Measurements from ENCODE around the gene PNPLA7.
A peak's percentile ranks its signal among the peaks of the same experiment; 100 is the strongest.
"Not testable (repeated sequence)": the region's sequence is repeated elsewhere in the genome, so short reads cannot be mapped to it uniquely, and the experiment has no call there.

The PNPLA7 gene

DNA sequence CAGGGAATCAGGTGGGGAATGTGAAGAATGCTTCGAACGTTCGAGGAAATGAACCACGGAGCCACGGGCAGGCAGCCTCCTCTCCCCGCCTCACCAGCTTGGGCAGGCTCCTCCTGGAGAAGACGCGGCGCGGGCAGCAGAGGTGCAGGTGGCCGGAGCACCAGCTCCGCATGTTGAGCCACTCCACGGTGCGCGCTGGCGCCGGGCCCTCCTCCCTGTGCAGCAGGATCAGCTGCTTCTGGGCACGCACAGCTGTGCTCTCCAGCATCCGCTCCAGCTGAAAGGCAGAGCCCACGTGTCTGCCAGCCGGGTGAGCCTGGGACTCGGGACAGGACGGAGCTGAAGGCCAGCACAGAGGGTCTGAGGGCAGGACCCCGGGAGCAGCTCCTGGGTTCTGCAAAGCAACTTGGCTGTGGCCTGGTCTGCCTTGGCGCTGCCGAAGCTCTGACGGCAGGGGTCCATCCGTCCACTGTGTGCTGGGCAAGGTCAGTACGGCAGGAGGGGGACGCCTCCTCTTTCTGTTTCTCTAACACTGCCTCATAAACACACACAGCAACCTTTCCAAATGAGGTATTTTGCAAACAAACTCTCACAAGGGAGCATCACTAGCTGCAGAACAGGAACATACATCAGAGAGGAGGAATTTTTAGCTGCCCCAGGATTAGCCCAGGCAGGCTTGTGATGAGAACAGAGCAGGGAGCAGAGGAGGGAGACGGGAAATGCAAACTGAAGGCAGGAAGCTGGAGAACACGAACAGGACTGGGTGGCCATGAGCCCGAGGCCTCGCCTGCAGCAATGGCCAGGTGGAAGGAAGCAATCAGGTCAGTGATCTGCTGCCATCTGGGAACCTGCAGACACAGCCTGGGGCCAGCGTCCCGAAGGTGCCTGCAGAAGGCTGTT is 71.0 kb downstream of the PNPLA7 start:
- DNase-seq (ENCODE audit: low read depth), result peak; percentile 12

DNA sequence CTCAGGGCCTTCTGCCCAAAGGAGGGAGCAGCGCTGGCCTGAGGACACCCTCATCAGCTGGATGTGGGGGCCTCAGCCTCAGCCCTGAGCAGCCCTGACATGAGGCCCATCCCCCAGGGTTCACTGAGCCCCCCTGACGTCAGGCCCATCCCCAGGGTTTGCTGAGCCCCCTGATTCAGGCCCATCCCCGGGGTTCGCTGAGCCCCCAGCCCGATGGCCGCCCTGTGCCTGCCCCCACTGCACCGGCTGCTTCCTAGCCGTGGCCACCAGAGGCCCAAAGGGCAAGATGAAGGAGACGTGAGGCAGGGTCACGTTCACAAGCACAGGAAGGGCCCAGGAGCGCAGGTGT is 71.6 kb downstream of the PNPLA7 start:
- no peak for DNase-seq (ENCODE audit: low read depth)

DNA sequence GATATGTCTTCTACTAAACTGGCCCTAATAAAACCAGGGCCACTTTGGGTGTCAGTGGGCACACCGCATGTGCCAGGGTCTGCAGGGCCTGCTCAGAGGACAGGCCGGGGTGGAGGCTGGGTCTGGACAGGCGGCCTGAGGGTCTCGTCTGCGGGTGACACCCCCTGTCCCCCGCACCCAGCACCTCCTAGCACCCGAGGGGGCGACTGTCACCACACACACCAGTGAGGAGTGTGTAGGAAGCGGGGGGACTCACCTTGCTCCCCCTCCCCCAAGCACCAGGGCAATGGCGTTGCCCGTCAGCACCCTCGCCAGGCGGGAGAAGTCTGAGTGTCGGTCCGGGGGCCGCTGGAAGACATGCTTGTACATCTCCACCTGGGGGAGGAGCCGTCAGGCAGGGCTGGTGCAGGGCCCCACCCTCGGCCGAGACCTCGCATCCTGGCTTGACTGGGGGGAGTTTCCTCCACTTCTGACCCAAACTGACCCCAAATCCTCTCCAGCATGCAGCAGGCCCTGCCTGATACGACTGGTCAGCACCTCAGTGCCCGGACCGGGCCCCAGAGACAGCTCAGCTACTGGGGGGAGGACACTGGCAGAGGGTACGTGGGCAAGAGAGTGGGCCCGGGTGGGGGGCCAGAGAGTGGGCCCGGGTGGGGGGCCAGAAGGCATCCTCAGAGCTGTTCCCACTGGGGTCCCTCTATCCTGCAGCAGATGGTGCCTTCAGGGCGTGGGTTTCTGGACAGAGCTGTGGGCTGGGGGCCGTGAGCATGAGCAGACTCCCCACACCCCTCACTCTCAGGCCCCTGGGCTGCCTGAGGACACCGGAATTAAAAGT is 72.2 kb downstream of the PNPLA7 start:
- no peak for DNase-seq (ENCODE audit: low read depth)

DNA sequence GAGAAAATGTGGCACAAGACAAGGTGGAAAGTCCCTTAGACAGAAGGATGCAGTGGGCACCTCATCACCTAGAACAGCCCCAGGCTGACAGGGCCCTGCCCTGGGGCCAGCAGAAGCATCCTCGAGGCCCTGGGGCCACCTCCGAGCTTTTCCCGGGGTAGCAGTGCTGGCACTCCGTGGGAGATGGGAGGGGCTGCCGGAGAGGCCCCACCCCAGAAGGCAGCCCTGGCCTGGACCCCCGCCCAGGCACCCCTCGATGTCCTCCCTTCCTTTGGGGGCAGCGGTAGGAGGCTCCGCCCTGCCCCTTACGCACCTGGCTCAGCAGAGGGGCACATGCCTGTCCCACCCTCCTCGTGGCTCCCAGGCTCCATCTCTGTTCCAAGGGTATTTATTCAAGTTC is 73.3 kb downstream of the PNPLA7 start:
- no peak for DNase-seq (ENCODE audit: low read depth)

DNA sequence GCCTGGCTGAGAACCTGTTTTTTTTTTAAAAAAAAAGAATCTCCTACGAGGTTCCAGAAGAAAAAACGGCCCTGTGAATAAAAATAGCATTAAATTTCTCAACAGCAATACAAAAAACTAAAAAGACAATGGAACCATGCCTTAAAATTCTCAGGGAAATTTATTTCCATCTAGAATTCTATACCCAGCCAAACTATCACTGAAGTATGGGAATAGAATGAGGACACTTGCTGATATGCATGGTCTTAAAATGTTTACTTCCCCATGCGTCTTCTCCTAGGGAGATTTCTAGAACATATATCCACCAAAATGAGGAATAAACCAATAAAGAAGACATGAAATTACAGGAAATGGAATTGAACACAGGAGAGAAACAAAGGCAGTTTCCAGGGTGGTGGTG is 74.5 kb downstream of the PNPLA7 start:
- DNase-seq (ENCODE audit: low read depth), result no peak

DNA sequence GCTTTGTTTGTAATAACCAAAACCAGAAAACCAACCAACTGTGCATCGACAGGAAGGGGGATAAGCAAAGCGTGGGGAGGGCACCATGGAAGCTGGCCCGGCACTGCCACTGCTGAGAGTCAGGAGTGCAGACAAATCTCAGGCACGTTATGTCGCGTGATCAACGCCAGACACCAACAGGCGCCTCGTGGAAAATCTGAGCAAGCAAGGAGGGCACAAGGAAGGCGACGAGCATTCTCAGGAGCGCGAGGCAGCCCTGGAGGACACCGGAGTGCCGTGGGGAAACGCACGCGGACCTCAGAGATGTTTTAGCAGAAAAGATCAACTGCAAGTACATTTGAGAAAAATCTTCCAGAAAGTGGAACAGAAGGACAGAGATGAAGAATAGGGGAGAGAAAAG is 75.9 kb downstream of the PNPLA7 start:
- no peak for DNase-seq (ENCODE audit: low read depth)

DNA sequence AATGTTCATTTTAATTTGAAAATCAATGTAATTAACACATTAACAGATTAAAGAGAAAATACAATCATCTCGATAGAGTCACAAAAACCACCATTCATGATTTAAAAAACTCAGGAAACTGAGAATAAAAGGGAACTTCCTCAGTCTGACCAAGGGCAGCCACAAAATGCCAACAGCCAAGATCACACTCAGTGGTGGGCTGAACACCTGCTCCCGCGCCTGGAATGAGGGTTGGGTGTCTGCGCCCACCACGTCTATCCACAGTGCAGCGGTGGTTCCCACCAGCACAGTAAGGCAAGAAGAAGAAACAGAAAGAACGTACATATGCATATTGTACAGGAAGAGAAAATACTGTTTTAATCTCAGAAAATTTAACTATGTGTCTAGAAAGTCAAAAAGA is 79.4 kb downstream of the PNPLA7 start:
- no peak for DNase-seq (ENCODE audit: low read depth)

DNA sequence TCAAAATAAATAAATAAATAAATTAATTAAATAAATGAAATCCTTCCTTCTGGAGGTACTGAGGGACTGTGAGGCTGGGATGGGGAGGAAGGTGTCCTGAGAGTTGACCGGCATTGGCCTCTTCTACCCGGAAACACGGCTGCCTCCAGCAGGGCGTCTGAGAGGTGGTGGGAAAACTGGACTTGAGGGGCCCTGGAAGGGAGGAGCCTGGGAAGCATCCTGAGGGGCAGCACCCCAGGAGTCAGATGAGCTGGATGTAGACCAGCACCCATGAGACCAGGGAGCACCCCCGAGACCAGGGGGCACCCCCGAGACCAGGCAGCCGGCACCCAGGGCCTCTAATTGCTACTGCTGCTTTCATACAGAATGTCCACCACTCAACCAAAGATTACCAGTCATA is 82.3 kb downstream of the PNPLA7 start:
- DNase-seq (ENCODE audit: low read depth), result no peak

DNA sequence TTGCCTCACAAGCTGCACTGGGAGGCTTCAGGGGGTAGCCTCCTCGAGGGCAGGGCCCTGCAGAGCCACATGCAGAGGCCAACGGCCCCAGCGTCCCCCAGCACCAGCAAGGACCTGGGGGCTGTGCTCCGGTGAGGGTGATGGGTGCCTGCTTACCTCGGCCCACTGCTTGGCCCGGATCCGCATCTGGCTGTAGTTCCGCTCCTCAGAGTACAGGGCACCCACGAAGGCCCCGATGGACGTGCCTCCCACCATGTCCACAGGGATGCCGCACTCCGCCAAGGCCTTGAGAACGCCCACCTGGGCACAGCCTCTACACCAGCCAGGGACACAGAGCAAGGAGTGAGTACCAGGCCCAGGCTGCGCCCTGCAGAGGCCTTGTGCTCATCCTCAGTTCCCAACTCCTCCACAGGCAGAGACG is 83.0 kb downstream of the PNPLA7 start:
- no peak for DNase-seq (ENCODE audit: low read depth)

DNA sequence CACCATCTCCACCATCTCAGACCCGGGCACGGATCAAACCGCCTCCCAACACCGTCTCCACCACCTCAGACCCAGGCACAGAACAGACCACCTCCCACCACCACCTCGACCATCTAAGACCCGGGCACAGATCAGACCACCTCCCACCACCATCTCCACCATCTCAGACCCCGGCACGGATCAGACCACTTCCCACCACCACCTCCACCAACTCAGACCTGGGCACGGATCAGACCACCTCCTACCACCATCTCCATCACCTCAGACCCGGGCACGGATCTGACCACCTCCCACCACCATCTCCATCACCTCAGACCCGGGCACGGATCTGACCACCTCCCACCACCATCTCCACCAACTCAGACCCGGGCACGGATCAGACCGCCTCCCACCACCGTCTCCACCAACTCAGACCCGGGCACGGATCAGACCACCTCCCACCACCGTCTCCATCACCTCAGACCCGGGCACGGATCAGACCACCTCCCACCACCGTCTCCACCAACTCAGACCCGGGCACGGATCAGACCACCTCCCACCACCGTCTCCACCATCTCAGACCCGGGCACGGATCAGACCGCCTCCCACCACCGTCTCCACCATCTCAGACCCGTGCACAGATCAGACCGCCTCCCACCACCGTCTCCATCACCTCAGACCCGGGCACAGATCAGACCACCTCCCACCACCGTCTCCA is 83.7 kb downstream of the PNPLA7 start:
- not testable (repeated sequence) for DNase-seq (ENCODE audit: low read depth)

DNA sequence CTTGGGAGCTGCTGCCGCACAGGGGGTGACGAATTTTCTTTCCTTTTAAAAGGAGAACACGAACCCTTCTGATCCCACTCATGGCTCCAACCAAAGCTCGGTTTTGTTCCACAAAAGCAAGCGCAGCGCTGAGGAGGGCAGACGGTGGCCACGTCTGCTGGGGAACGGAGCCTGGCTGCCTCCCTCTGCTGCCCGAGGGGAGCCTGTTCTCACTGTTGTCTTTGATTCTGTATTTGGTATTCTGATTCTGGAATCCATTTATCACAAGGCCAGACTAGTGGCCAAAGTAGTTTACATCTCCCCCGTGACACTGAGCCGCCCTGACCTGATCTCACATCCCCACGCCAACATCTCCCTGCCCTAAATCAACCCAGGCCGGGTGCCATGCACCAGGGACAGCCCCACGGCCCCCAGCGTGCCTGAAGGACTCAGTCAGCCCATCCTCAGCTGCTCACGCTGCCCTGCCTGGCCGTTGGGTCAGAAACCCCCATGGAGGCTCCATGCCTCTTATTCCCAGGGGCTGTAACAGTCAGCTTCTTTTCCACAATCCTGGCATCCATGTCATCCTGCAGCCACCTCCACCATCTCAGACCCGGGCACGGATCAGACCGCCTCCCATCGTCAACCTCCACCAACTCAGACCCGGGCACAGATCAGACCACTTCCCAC is 84.3 kb downstream of the PNPLA7 start:
- DNase-seq (ENCODE audit: low read depth), result no peak

DNA sequence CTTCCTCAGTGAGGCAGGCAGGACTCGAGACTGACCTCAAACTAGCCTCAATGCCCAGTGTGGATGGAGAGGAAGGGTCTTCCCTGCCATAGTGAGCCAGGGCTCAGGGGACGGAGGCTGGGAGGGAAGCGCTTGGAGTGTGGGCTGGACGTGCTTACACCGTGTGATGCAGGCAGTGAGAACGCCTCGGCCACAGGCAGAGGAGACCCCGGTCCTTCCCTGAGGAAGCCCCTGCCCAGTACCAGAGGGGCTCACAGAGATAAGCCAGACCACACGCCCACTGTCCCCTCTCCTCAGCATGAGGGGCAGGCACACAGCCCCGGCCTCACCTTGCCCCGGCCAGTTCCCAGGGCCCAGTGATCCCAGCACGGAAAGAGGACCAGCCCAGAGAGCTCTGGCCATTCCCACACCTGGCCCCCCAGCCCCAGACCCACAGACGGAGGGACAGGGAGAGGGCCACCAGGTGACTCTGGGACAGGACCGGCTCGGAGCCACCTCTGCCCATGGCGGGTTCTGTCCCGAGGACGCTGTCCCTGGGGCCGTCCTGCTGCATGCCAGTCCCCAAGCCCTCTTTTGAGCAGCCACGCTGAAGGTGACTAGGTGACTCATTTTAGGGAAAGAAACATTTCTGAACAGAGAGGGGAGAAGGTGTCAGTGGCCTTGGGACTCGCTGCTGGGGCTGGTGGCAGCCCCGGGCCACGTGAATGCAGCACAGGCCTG is 85.0 kb downstream of the PNPLA7 start:
- DNase-seq (ENCODE audit: low read depth), result no peak

DNA sequence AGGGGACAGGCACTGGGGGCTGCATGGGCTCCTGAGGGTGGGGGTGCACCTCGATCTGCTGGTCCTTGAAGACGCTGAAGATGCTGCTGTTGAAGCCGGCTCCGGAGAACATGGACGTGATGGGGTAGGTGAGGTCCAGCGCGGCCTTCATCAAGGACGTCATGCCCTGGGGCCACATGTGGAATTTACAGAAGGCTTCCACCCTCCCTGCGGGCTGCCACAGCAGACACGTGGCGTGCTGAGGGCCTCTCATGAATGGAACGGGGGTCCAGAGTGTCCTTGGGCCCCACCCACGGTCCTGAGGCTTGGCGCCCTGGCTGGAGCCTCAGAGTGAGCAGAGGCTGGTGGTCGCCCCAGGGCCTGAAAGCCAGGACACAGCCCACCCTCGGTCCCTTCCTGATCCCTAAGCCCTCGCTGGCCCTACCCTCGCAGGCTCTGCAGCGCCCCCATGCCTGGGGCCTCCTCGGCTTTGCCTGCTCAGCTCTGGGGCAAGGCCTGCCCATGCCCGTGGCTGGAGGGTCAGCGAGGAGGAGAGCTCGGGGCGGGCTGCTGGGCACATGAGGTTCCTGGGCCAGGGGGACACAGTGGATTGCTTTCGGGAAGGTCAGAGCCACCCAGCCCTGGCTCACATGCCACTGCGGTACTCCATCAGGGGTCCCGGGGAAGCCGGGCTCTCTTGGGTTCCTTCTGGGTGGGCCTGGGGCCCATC is 85.8 kb downstream of the PNPLA7 start:
- DNase-seq (ENCODE audit: low read depth), result no peak

DNA sequence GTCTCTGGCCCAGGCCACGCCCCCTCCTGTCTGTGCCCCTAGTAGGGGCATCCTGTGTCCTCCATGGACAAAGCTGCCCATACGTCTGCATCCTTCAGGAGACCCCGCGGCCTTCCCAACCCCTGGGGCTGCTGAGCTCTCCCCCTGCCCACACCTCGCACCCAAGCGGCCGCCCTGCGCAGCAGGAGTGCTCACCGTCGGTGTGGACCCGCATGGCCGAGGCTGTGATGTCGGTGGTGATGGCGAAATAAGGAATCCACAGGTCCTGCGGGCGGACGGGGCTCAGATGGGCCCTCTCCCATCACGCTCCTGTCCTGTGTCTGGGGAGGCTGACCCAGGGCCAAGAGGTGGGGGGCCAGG is 86.3 kb downstream of the PNPLA7 start:
- no peak for DNase-seq (ENCODE audit: low read depth)

DNA sequence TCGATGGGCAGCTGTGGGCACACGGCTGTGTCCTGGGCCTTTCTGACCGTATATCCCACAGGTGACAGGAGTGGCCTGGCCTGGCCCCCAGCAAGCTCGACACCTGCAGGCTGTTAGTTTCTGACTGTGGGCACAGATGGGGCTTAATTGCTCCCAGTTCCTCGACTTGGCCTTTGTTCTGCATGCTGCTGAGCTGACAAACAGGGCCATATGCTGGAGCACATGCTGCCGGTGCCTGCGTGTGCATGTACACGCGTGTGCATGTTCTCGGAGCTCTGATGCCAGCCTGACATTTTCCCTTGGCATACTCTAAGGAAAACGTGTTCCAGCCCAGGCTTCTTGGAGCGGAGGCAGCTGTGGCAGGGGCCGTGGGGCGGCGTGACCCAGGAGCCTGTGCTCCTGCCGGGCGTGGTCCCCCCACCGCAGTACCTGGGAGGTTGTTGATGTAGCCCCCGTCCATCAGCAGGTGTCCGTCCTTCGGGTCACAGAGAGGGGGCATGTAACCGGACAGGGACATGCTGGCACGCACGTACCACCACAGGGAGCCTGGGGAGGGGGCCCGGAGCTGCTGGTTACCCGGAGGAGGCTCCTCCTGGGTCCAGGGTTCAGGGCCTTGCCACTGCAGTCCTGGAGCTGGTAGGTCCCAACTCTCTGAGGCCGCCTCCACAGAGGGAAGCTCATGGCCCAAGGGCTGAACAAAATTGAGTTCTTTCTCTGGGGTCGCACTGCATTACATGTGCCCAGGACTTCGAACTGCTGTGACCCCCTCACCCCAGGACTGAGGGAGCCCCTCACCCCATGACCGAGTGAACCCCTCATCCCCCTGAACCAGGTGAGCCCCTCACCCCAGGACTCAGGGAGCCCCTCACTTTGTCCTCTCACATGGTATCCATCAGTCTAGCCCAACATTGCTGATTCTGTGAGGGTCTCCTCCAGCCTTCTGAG is 86.9 kb downstream of the PNPLA7 start:
- DNase-seq (ENCODE audit: low read depth), result no peak

DNA sequence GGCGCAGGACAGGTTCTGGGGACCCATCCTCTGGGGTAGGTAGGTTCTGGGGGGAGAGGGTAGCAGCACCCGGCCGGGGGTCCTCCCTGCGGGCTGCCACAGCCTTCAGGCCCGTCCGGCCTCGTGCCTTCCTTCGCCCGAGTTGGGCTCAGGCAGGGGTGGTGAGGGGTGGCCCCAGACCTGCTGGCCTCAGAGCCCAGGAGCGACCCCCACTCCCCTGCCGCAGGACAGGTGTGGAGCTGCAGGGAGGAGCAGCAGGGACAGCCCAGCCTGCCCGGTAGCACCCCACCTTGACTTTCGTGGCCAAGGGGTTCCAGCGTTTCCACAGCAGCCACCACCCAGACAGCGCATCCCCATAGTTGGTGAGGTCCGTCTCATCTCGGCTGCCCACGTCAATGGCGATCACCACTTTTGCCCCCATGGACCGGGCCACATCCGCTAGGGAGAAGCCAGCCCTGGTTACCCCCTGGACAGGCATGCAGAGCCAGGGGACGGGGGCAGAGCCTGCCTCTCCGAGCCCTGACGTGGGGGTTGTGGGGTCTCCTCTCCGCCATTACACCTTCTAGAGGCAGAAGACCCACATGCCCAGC is 87.7 kb downstream of the PNPLA7 start:
- no peak for DNase-seq (ENCODE audit: low read depth)

DNA sequence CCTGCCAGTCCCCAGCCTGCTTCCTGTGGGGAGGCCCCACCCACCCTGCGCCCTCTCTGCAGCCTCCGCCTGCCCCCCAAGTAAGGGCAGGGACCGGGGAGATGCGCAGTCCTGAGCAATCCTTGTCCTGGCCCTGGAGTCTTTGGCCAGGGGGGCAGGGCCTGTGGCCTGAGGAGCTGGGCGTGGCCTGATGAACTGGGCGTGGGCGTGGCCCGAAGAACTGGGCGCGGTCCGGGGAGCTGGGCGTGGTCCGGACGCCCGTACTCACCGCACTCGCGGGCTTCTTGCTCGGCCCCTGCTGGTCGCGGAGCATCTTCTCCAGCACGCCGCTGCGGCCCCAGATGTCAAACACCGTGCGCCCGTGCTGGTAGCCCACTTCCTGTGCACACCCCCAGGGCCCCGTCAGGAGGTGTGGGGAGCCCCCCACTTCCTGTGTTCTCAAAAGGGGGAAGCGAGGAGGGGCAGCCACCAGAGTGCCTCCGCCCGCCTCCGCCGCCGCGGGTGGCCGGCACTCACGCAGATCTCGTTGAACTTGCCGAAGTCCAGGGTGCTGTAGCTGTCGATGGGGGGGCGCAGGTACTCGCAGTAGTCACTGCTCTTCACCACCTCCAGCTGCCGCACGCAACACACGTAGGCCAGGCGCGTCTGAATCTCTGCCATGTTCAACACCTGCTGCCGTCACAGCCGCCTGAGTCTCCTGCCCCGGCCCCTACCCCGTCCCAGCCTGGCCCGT is 88.4 kb downstream of the PNPLA7 start:
- peak; percentile 68 for DNase-seq (ENCODE audit: low read depth)

DNA sequence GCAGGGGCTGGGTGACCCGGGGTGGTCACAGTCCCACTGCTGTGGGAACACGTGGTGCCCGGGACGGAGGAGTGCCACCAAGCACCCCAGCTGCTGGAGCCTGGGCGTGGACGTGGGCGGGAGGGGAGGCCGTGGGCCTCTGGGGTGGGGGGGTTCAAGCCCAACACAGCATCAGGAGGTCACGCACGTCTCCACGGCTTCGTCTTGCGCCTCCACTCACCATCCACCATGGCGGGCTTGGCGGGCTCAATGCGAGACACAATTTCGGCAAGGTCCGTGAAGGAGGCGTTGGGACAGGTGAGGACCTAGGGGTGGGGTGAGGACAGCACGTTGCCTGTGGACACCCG is 88.9 kb downstream of the PNPLA7 start:
- DNase-seq (ENCODE audit: low read depth), result no peak
